ENCODE measurements around the gene NTMT1. TPM values are rescaled to one million over a fixed set of nuclear protein-coding genes. Genes with fewer than 3 reads are reported as not detected.
A peak's percentile ranks its signal among the peaks of the same experiment; 100 is the strongest.

NTMT1 gene
- total and polyA plus RNA-seq, 10 of the 15 experiments (the other 5 are each of a cell fraction or from before 2014, with no cell fraction given) = 12.8 to 85.4 (median 39.3) TPM

DNA sequence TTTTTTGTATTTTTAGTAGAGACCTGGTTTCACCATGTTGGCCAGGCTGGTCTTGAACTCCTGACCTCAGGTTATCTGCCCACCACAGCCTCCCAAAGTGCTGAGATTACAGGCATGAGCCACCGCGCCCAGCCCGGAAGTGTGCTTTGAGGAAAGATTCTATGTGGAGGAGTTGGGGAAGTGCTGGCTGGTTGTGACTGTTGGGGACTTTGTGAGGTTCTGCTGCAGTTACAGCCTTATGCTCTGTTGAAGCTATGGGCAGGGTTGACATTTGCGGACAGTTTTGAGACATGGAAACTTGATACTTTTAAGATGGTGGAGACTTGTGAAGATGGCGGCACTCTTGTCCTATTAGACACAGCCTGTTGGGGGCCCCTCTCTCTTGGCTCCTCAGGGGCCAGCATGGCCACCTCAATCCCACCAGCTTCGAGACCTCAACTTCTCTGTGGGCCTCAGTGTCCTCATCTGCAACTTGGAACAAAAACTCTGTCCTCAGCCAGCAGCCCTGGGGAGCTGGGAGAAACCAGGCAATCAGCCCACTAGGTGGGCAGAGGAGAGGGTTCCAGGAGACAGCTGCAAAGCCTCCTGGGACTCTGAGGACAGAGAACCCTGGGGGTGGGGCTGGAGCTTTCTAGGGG lies 29.9 kb upstream of the NTMT1 start (continued):
- TF ChIP-seq, protein P1, sequence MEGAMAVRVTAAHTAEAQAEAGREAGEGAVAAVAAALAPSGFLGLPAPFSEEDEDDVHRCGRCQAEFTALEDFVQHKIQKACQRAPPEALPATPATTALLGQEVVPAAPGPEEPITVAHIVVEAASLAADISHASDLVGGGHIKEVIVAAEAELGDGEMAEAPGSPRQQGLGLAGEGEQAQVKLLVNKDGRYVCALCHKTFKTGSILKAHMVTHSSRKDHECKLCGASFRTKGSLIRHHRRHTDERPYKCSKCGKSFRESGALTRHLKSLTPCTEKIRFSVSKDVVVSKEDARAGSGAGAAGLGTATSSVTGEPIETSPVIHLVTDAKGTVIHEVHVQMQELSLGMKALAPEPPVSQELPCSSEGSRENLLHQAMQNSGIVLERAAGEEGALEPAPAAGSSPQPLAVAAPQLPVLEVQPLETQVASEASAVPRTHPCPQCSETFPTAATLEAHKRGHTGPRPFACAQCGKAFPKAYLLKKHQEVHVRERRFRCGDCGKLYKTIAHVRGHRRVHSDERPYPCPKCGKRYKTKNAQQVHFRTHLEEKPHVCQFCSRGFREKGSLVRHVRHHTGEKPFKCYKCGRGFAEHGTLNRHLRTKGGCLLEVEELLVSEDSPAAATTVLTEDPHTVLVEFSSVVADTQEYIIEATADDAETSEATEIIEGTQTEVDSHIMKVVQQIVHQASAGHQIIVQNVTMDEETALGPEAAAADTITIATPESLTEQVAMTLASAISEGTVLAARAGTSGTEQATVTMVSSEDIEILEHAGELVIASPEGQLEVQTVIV (IDR thresholded peaks at IDR 0.05; ENCODE audit: borderline replicate concordance, partially characterized antibody) = peak; percentile 14
- no peak for TF ChIP-seq E2F4 (IDR thresholded peaks at IDR 0.05; ENCODE audit: low read depth, low read length)
- no peak for TF ChIP-seq CREM (IDR thresholded peaks at IDR 0.05; ENCODE audit: low read depth)
- TF ChIP-seq ATF3 (IDR thresholded peaks at IDR 0.05; ENCODE audit: borderline replicate concordance, extremely low read depth, low read depth, low read length) = no peak
- TF ChIP-seq DPF2 (IDR thresholded peaks at IDR 0.05) = no peak
- no peak for TF ChIP-seq STAT3 (IDR thresholded peaks at IDR 0.05; ENCODE audit: low read depth, low read length)
- TF ChIP-seq SPI1 (IDR thresholded peaks at IDR 0.05; ENCODE audit: borderline replicate concordance, insufficient read depth, low read depth, low read length) = 0 out of 2 replicates have a peak, but pooled peaks have one; percentile 23

Measured in GM12878 (cell line).